ENCODE measurements around the gene RAB32.
"Not testable (repeated sequence)": the region's sequence is repeated elsewhere in the genome, so short reads cannot be mapped to it uniquely, and the experiment has no call there.

The RAB32 gene

GRCh38 chr6:146543211-146543939 lies at the start of gene RAB32:
Gene RAB32, plus strand, starts transcription at chr6:146543833. Its CDS starts 39 bp downstream, at chr6:146543872.
- DNase-seq: peak; percentile 92
- in situ Hi-C loops (cut with HindIII; ENCODE audit: low pct_ligation_motif_present, low pct_unique_long_range_greater_than_20kb, low sequenced_read_pairs): no loop called here

- in situ Hi-C loops (cut with HindIII; ENCODE audit: low pct_ligation_motif_present, low pct_unique_long_range_greater_than_20kb, low sequenced_read_pairs): no loop called here
- DNase-seq: no peak
Measured at GRCh38 chr6:146498309-146498708, 45.3 kb upstream of the RAB32 start.

GRCh38 chr6:146503096-146503495 lies 40.5 kb upstream of the RAB32 start:
- DNase-seq: no peak
- in situ Hi-C loops (cut with HindIII; ENCODE audit: low pct_ligation_motif_present, low pct_unique_long_range_greater_than_20kb, low sequenced_read_pairs): no loop called here

GRCh38 chr6:146515212-146515611 lies 28.4 kb upstream of the RAB32 start:
- in situ Hi-C loops (cut with HindIII; ENCODE audit: low pct_ligation_motif_present, low pct_unique_long_range_greater_than_20kb, low sequenced_read_pairs): no loop called here
- DNase-seq: no peak

- no peak for DNase-seq
- in situ Hi-C loops (cut with HindIII; ENCODE audit: low pct_ligation_motif_present, low pct_unique_long_range_greater_than_20kb, low sequenced_read_pairs): no loop called here
Measured at GRCh38 chr6:146526192-146526591, 17.4 kb upstream of the RAB32 start.

- no peak for DNase-seq
- in situ Hi-C loops (cut with HindIII; ENCODE audit: low pct_ligation_motif_present, low pct_unique_long_range_greater_than_20kb, low sequenced_read_pairs): no loop called here
Measured at GRCh38 chr6:146532702-146533101, 10.9 kb upstream of the RAB32 start.

- in situ Hi-C loops (cut with HindIII; ENCODE audit: low pct_ligation_motif_present, low pct_unique_long_range_greater_than_20kb, low sequenced_read_pairs): no loop called here
- DNase-seq: no peak
Measured at GRCh38 chr6:146542881-146543210, 787 bp upstream of the RAB32 start.

GRCh38 chr6:146543940-146544615 lies 445 bp downstream of the RAB32 start:
- DNase-seq: peak; percentile 42
- in situ Hi-C loops (cut with HindIII; ENCODE audit: low pct_ligation_motif_present, low pct_unique_long_range_greater_than_20kb, low sequenced_read_pairs): no loop called here

- in situ Hi-C loops (cut with HindIII; ENCODE audit: low pct_ligation_motif_present, low pct_unique_long_range_greater_than_20kb, low sequenced_read_pairs): no loop called here
- no peak for DNase-seq
Measured at GRCh38 chr6:146544616-146545182, 1.1 kb downstream of the RAB32 start.

GRCh38 chr6:146545581-146545980 lies 1.9 kb downstream of the RAB32 start:
- peak; percentile 62 for DNase-seq
- in situ Hi-C loops (cut with HindIII; ENCODE audit: low pct_ligation_motif_present, low pct_unique_long_range_greater_than_20kb, low sequenced_read_pairs): no loop called here

GRCh38 chr6:146546443-146547043 lies 2.9 kb downstream of the RAB32 start:
- in situ Hi-C loops (cut with HindIII; ENCODE audit: low pct_ligation_motif_present, low pct_unique_long_range_greater_than_20kb, low sequenced_read_pairs): no loop called here
- peak; percentile 63 for DNase-seq

- in situ Hi-C loops (cut with HindIII; ENCODE audit: low pct_ligation_motif_present, low pct_unique_long_range_greater_than_20kb, low sequenced_read_pairs): no loop called here
- no peak for DNase-seq
Measured at GRCh38 chr6:146547889-146548288, 4.3 kb downstream of the RAB32 start.

- in situ Hi-C loops (cut with HindIII; ENCODE audit: low pct_ligation_motif_present, low pct_unique_long_range_greater_than_20kb, low sequenced_read_pairs): no loop called here
- no peak for DNase-seq
Measured at GRCh38 chr6:146548898-146549374, 5.3 kb downstream of the RAB32 start.

GRCh38 chr6:146550911-146551310 lies 7.3 kb downstream of the RAB32 start:
- in situ Hi-C loops (cut with HindIII; ENCODE audit: low pct_ligation_motif_present, low pct_unique_long_range_greater_than_20kb, low sequenced_read_pairs): no loop called here
- no peak for DNase-seq

- in situ Hi-C loops (cut with HindIII; ENCODE audit: low pct_ligation_motif_present, low pct_unique_long_range_greater_than_20kb, low sequenced_read_pairs): no loop called here
- no peak for DNase-seq
Measured at GRCh38 chr6:146551545-146551944, 7.9 kb downstream of the RAB32 start.

GRCh38 chr6:146553377-146554135 lies 9.9 kb downstream of the RAB32 start:
- DNase-seq: no peak
- in situ Hi-C loops (cut with HindIII; ENCODE audit: low pct_ligation_motif_present, low pct_unique_long_range_greater_than_20kb, low sequenced_read_pairs): no loop called here

GRCh38 chr6:146560607-146561006 lies 17.0 kb downstream of the RAB32 start:
- no peak for DNase-seq
- in situ Hi-C loops (cut with HindIII; ENCODE audit: low pct_ligation_motif_present, low pct_unique_long_range_greater_than_20kb, low sequenced_read_pairs): no loop called here

- DNase-seq; in situ Hi-C loops (cut with HindIII; ENCODE audit: low pct_ligation_motif_present, low pct_unique_long_range_greater_than_20kb, low sequenced_read_pairs): not testable (repeated sequence)
Measured at GRCh38 chr6:146566661-146567060, 23.0 kb downstream of the RAB32 start.

- in situ Hi-C loops (cut with HindIII; ENCODE audit: low pct_ligation_motif_present, low pct_unique_long_range_greater_than_20kb, low sequenced_read_pairs); DNase-seq: not testable (repeated sequence)
Measured at GRCh38 chr6:146568619-146569018, 25.0 kb downstream of the RAB32 start.
